OCI-LY1 (cell line): Measurements from ENCODE around the gene RBMS3.

ENCODE experiments used
- H2AFZ ChIP-seq: fragments of 200-600 bp; sonication (generic), shearing (Covaris generic); 2 replicates; pipeline ENCODE4 v1.6.0; 2014; ENCODE audit warnings: antibody characterized with exemption, mild to moderate bottlenecking, low read length
- H3F3A ChIP-seq: fragments of 200-600 bp; sonication (generic), shearing (Covaris generic); 2 replicates; pipeline ENCODE4 v1.6.0; 2014; ENCODE audit warnings: mild to moderate bottlenecking, antibody characterized with exemption, low read length, moderate library complexity; ENCODE audit not compliant: insufficient read depth
- H3K27ac ChIP-seq: fragments of 200-600 bp; sonication (generic); 2 replicates; pipeline ENCODE4 v1.5.1; 2014; ENCODE audit warnings: low read length, mixed run types, mild to moderate bottlenecking, low read depth; ENCODE audit not compliant: poor library complexity, severe bottlenecking
- H3K27me3 ChIP-seq: fragments of 200-600 bp; sonication (generic); 2 replicates; pipeline ENCODE4 v1.6.0; 2014; ENCODE audit warnings: antibody characterized with exemption, mild to moderate bottlenecking, low read length, moderate library complexity; ENCODE audit not compliant: insufficient read depth
- H3K36me3 ChIP-seq: fragments of 200-600 bp; sonication (generic); 2 replicates; pipeline ENCODE4 v1.6.1; 2014; ENCODE audit warnings: mild to moderate bottlenecking, antibody characterized with exemption, low read length, moderate library complexity, mixed read lengths; ENCODE audit not compliant: insufficient read depth
- H3K4me1 ChIP-seq: fragments of 200-600 bp; sonication (generic); 2 replicates; pipeline ENCODE4 v1.5.1; 2014; ENCODE audit warnings: mild to moderate bottlenecking, low read length, moderate library complexity; ENCODE audit not compliant: insufficient read depth, severe bottlenecking
- H3K4me2 ChIP-seq: fragments of 200-600 bp; sonication (generic), shearing (Covaris generic); 2 replicates; pipeline ENCODE4 v1.6.1; 2014; ENCODE audit warnings: low read length
- H3K4me3 ChIP-seq: fragments of 200-600 bp; sonication (generic); 2 replicates; pipeline ENCODE4 v1.5.1; 2014; ENCODE audit warnings: low read length, low read depth, mild to moderate bottlenecking, mixed read lengths; ENCODE audit not compliant: poor library complexity, severe bottlenecking
- H3K79me2 ChIP-seq: fragments of 200-600 bp; shearing (Covaris generic); 2 replicates; pipeline ENCODE4 v1.6.1; 2016; ENCODE audit warnings: mixed run types, low read length, mixed read lengths; ENCODE audit not compliant: insufficient read depth
- H3K9ac ChIP-seq: fragments of 200-600 bp; sonication (generic), shearing (Covaris generic); 2 replicates; pipeline ENCODE4 v1.6.1; 2014; ENCODE audit warnings: mild to moderate bottlenecking, low read length, mixed read lengths
- H3K9me2 ChIP-seq: fragments of 200-600 bp; sonication (generic), shearing (Covaris generic); 2 replicates; pipeline ENCODE4 v1.6.1; 2014; ENCODE audit warnings: low read depth, mild to moderate bottlenecking, low read length, mixed read lengths
- H3K9me3 ChIP-seq: fragments of 200-600 bp; shearing (Covaris generic); 2 replicates; pipeline ENCODE4 v1.6.1; 2014; ENCODE audit warnings: low read length, mixed read lengths
- H4K20me1 ChIP-seq: fragments of 200-600 bp; sonication (generic), shearing (Covaris generic); 2 replicates; pipeline ENCODE4 v1.6.0; 2016; ENCODE audit warnings: mild to moderate bottlenecking, low read length; ENCODE audit not compliant: insufficient read depth
- CTCF ChIP-seq: fragments of 200-600 bp; sonication (generic), shearing (Covaris generic); IDR thresholded peaks from 2 replicates; pipeline ENCODE4 v1.5.1; 2017; ENCODE audit warnings: mild to moderate bottlenecking, antibody characterized with exemption, low read length, moderate library complexity, mixed read lengths
- EZH2 ChIP-seq: fragments of 200-600 bp; sonication (generic), shearing (Covaris generic); IDR thresholded peaks from 2 replicates; pipeline ENCODE4 v1.8.0; 2017; ENCODE audit warnings: borderline replicate concordance, mixed run types, mild to moderate bottlenecking, antibody characterized with exemption, low read length, moderate library complexity, mixed read lengths

RBMS3 gene

GRCh38 chr3:29775340-29775739 is 494.5 kb downstream of the RBMS3 start:
- no peak overlapping the region for H3K27ac ChIP-seq
- no peaks in the 10 kb centered on the region for H4K20me1 ChIP-seq

GRCh38 chr3:29777869-29778268 is 497.0 kb downstream of the RBMS3 start:
- H3K9ac ChIP-seq: no peak overlapping the region
- no peak overlapping the region for H3K27ac ChIP-seq
- H3K36me3 ChIP-seq: peaks cover 4% of the 10 kb centered on the region; the same call in 1 of the 2 replicates
- peaks cover 3% of the 10 kb centered on the region; the same call in 1 of the 2 replicates for H3K9me3 ChIP-seq
- TF ChIP-seq CTCF (no peak), EZH2 (no peak)
- H4K20me1 ChIP-seq: no peaks in the 10 kb centered on the region
- H3K4me2 ChIP-seq: no peak overlapping the region
- no peak overlapping the region for H2AFZ ChIP-seq
- no peaks in the 10 kb centered on the region for H3K79me2 ChIP-seq
- no peak overlapping the region for H3K4me3 ChIP-seq
- no peaks in the 10 kb centered on the region for H3K9me2 ChIP-seq
- no peaks in the 10 kb centered on the region for H3F3A ChIP-seq
- H3K27me3 ChIP-seq: no peaks in the 10 kb centered on the region
- peaks cover 1% of the 10 kb centered on the region for H3K4me1 ChIP-seq

More at GRCh38 chr3:29775340-29775739, 494.5 kb downstream of the RBMS3 start:
- H2AFZ ChIP-seq: no peak overlapping the region
- TF ChIP-seq CTCF: no peak
- H3K4me3 ChIP-seq: no peak overlapping the region
- H3F3A ChIP-seq: no peaks in the 10 kb centered on the region
- H3K4me1 ChIP-seq: peaks cover 20% of the 10 kb centered on the region
- H3K9me3 ChIP-seq: no peaks in the 10 kb centered on the region
- no peak overlapping the region for H3K9ac ChIP-seq
- no peaks in the 10 kb centered on the region for H3K36me3 ChIP-seq
- no peaks in the 10 kb centered on the region for H3K27me3 ChIP-seq
- no peak overlapping the region for H3K4me2 ChIP-seq
- no peaks in the 10 kb centered on the region for H3K9me2 ChIP-seq
- no peaks in the 10 kb centered on the region for H3K79me2 ChIP-seq

- Histone ChIP-seq H3K79me2 (no peaks in the 10 kb centered on the region), H2AFZ (no peak overlapping the region), H3K4me1 (no peaks in the 10 kb centered on the region), H3K27me3 (no peaks in the 10 kb centered on the region), H3K27ac (no peak overlapping the region), H3K4me2 (no peak overlapping the region), H3K9me2 (no peaks in the 10 kb centered on the region), H3K36me3 (no peaks in the 10 kb centered on the region), H3K9ac (no peak overlapping the region), H3F3A (no peaks in the 10 kb centered on the region), H4K20me1 (no peaks in the 10 kb centered on the region), H3K9me3 (no peaks in the 10 kb centered on the region), H3K4me3 (no peak overlapping the region)
- no peak for TF ChIP-seq CTCF
- no peak for TF ChIP-seq EZH2
Measured at GRCh38 chr3:29789686-29790085, 508.8 kb downstream of the RBMS3 start.
